Retina (tissue), 1 donor: Measurements from ENCODE around the gene SHISA7.
"Not testable (repeated sequence)": the region's sequence is repeated elsewhere in the genome, so short reads cannot be mapped to it uniquely, and the experiment has no call there.

ENCODE experiments used
- DNase-seq: peaks from one replicate; pipeline ENCODE4 v3.0.0-alpha.2; 2016

SHISA7 gene

GRCh38 chr19:55443824-55444480 is 852 bp upstream of the SHISA7 start:
- no peak for DNase-seq

- no peak for DNase-seq
These were observed 633 bp downstream of the SHISA7 start for GRCh38 chr19:55442372-55442961.

GRCh38 chr19:55441692-55442321 is 1.3 kb downstream of the SHISA7 start:
- DNase-seq, result no peak

GRCh38 chr19:55441319-55441691 is 1.8 kb downstream of the SHISA7 start:
- DNase-seq, result peak; percentile 41

GRCh38 chr19:55440411-55441105 is 2.5 kb downstream of the SHISA7 start:
- DNase-seq, result peak; percentile 66

- no peak for DNase-seq
These were observed 4.0 kb downstream of the SHISA7 start for GRCh38 chr19:55439052-55439451.

- DNase-seq, result peak; percentile 72
These were observed 5.7 kb downstream of the SHISA7 start for GRCh38 chr19:55437410-55437809.

- DNase-seq, result no peak
These were observed 6.3 kb downstream of the SHISA7 start for GRCh38 chr19:55436847-55437246.

GRCh38 chr19:55435020-55435419 is 8.1 kb downstream of the SHISA7 start:
- DNase-seq, result no peak

GRCh38 chr19:55434356-55434919 is 8.7 kb downstream of the SHISA7 start:
- DNase-seq, result no peak

GRCh38 chr19:55433292-55433691 is 9.8 kb downstream of the SHISA7 start:
- DNase-seq, result no peak

- DNase-seq, result no peak
These were observed 10.7 kb downstream of the SHISA7 start for GRCh38 chr19:55432241-55432959.

- no peak for DNase-seq
These were observed 11.9 kb downstream of the SHISA7 start for GRCh38 chr19:55431183-55431582.

- DNase-seq, result no peak
These were observed 17.1 kb downstream of the SHISA7 start for GRCh38 chr19:55426042-55426441.

- DNase-seq, result no peak
These were observed 18.6 kb downstream of the SHISA7 start for GRCh38 chr19:55424518-55424917.

GRCh38 chr19:55423225-55424005 is 19.7 kb downstream of the SHISA7 start:
- no peak for DNase-seq

GRCh38 chr19:55421281-55421680 is 21.8 kb downstream of the SHISA7 start:
- not testable (repeated sequence) for DNase-seq

- no peak for DNase-seq
These were observed 23.4 kb downstream of the SHISA7 start for GRCh38 chr19:55419624-55420236.

GRCh38 chr19:55419103-55419502 is 24.0 kb downstream of the SHISA7 start:
- no peak for DNase-seq

- peak; percentile 81 for DNase-seq
These were observed 24.9 kb downstream of the SHISA7 start for GRCh38 chr19:55418185-55418584.

- DNase-seq, result no peak
These were observed 32.9 kb downstream of the SHISA7 start for GRCh38 chr19:55410168-55410567.
